Left lung (tissue), 10 donors: Measurements from ENCODE around the gene FLVCR1. TPM values are rescaled to one million over a fixed set of nuclear protein-coding genes. Genes with fewer than 3 reads are reported as not detected.
A peak's percentile ranks its signal among the peaks of the same experiment; 100 is the strongest.
"Not testable (repeated sequence)": the region's sequence is repeated elsewhere in the genome, so short reads cannot be mapped to it uniquely, and the experiment has no call there.

Source experiments
- ATAC-seq: fragments of 200-7000 bp; cut with Tn5 transposase; one replicate; pipeline ENCODE4 v1.9.1; 2020; ENCODE audit warnings: moderate library complexity
- DNase-seq, 4 donors: peaks; one replicate each; pipeline ENCODE4 v3.0.0-alpha.2; 2013 to 2020
- H3K27ac ChIP-seq, 2 donors: fragments of 200-600 bp; sonication (generic) in 1 of 2; one replicate each; pipeline versions ENCODE4 v1.5.0 to v1.8.0; 2020 to 2021
- H3K27me3 ChIP-seq, 2 donors: fragments of 200-600 bp; sonication (generic) in 1 of 2; one replicate each; pipeline versions ENCODE4 v1.5.0 to v1.8.0; 2020 to 2021
- H3K36me3 ChIP-seq, 2 donors: fragments of 200-600 bp; sonication (generic) in 1 of 2; one replicate each; pipeline versions ENCODE4 v1.5.0 to v1.8.0; 2020 to 2021
- H3K4me1 ChIP-seq, 2 donors: fragments of 200-600 bp; one replicate each; pipeline ENCODE4 v1.8.0; 2021
- H3K4me3 ChIP-seq, 2 donors: fragments of 200-600 bp; sonication (generic) in 1 of 2; one replicate each; pipeline versions ENCODE4 v1.5.0 to v1.8.0; 2020 to 2021; ENCODE audit warnings: mild to moderate bottlenecking in 1 of 2
- H3K9me3 ChIP-seq, 2 donors: fragments of 200-600 bp; sonication (generic) in 1 of 2; one replicate each; pipeline versions ENCODE4 v1.5.0 to v1.8.0; 2020 to 2021
- intact Hi-C, 2 donors: fragments of 100-400 bp; cut with DNase I; formaldehyde crosslinking; loops; one replicate each; pipeline versions ENCODE4 v1.11.2 to v1.14.2; 2022
- polyA plus RNA-seq, 6 donors: library from polyadenylated mRNA; unstranded; fragments of 120-200 nt; gene quantifications; one replicate each; pipeline ENCODE4 v1.2.1, GENCODE V29; 2013; ENCODE audit not compliant: insufficient read length in 6 of 6
- total RNA-seq, 2 donors: library from RNA; stranded (reverse); fragmentation: NEBNext Ultra II Directional; extraction: Animal tissue kit (Norgen Biotek cat#: 25700); gene quantifications; one replicate each; pipeline ENCODE4 v1.2.1, GENCODE V29; 2021
- TF ChIP-seq, protein P1 (sequence below), 2 donors: fragments of 200-600 bp; sonication (generic) in 1 of 2; IDR thresholded peaks; one replicate each; pipeline versions ENCODE4 v1.5.0 to v1.8.0; 2021; ENCODE audit warnings: antibody characterized with exemption in 2 of 2
- donor health status: DM: no; HTN: yes; CAD: no.
- donor health status: DM: no; HTN: no; CAD: no.

The FLVCR1 gene
- total and polyA plus RNA-seq, 8 donors: 6.1 to 29.4 (median 22.7) TPM

DNA sequence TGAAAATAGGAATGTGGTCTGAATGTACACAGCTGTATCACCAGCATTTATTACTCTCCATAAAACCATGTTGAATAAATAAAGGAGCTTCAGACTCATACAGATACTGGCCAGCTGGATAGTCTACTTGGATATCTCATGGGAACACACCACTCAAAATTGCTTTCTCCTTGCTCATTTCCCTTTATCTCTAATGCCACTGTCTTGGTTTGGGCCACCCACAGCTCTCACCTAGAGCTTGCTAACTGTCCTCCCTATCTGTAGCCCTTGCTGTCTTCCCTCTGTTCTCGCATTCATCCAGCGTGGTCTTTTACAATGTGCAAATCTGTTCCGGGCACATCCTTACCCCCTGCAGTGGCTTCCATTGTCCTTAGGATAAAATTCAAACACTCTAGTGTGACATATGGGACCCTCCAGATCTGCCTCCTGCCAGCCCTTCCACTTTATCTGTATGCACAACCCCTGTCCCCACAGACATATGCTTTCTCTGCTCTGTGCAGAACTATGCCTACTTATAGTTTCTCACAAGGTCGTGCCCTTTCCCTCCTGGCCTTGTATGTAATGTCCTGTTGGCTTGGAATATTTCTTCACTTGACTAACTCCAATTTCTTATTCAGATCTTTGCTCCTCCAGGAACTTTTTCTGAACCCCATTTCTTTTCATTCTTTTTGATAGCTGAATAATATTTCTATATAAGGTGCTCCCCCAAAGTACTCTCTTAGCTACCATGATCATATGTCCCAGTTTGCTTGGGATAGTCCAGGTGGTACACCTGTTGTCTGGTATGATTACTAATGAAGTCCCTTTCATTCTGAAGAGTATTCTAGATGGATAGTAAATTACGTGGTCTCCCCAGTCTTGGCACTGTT, 2.9 kb downstream of the FLVCR1 start:
- Histone ChIP-seq H3K9me3 (no peaks in the 10 kb centered on the region), H3K27me3 (no peaks in the 10 kb centered on the region), H3K4me1 (peaks cover 11 to 49% of the 10 kb centered on the region in 2 donors), H3K4me3 (no peak overlapping the region), H3K27ac (peak overlapping the region in 1 of 2 donors; percentile 43), H3K36me3 (peaks cover 0 to 13% of the 10 kb centered on the region in 2 donors)
- intact Hi-C loops: no loop called here
- TF ChIP-seq, protein P1, sequence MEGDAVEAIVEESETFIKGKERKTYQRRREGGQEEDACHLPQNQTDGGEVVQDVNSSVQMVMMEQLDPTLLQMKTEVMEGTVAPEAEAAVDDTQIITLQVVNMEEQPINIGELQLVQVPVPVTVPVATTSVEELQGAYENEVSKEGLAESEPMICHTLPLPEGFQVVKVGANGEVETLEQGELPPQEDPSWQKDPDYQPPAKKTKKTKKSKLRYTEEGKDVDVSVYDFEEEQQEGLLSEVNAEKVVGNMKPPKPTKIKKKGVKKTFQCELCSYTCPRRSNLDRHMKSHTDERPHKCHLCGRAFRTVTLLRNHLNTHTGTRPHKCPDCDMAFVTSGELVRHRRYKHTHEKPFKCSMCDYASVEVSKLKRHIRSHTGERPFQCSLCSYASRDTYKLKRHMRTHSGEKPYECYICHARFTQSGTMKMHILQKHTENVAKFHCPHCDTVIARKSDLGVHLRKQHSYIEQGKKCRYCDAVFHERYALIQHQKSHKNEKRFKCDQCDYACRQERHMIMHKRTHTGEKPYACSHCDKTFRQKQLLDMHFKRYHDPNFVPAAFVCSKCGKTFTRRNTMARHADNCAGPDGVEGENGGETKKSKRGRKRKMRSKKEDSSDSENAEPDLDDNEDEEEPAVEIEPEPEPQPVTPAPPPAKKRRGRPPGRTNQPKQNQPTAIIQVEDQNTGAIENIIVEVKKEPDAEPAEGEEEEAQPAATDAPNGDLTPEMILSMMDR (IDR thresholded peaks at IDR 0.05): no peak
- ATAC-seq: no peak
- DNase-seq: no peak

DNA sequence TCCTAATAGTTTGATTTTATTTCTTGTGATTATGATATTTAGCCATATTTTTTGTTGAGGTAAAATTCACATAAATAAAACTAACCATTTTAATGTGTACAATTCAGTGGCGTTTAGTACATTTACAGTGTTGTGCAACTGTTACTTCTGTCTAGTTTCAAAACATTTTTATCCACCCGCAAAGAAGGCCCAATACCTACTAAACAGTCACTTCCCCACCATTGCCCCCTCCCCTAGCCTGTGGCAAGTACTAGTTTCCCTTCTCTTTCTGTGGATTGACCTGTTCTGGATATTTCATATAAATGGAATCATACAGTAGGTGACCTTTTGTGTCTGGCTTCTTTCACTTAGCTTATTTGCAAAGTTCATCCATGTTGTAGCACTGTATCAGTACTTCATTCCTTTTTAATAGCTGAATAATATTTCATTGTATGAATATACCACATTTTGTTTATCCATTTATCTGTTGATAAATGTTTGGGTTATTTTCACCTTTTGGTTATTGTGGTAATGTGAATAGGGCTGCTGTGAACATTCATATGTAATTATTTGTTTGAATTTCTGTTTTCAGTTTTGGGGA, 4.1 kb downstream of the FLVCR1 start:
- H3K4me1 ChIP-seq: peaks cover 11 to 44% of the 10 kb centered on the region in 2 donors

DNA sequence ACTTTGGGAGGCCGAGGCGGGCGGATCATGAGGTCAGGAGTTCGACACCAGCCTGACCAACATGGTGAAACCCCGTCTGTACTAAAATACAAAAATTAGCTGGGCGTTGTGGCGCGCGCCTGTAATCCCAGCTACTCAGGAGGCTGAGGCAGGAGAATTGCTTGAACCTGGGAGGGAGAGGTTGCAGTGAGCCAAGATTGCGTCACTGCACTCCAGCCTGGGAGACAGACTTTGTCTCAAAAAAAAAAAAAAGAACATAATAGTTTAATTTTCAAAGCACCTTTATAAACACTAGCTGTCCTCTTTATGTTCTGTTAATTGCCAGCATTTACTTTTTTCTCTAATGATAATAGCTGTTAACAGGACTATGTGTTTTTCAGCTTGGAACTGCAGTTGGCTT, 5.3 kb downstream of the FLVCR1 start:
- DNase-seq, H3K4me3 ChIP-seq, H3K9me3 ChIP-seq, H3K27ac ChIP-seq, intact Hi-C loops, ATAC-seq, H3K27me3 ChIP-seq: not testable (repeated sequence)
- H3K4me1 ChIP-seq: peaks cover 11 to 40% of the 10 kb centered on the region in 2 donors
- peaks cover 0 to 24% of the 10 kb centered on the region in 2 donors for H3K36me3 ChIP-seq

More for the DNA sequence above, 4.1 kb downstream of the FLVCR1 start:
- Histone ChIP-seq H3K27ac (peak overlapping the region in 1 of 2 donors; percentile 43), H3K4me3 (no peak overlapping the region), H3K9me3 (no peaks in the 10 kb centered on the region), H3K27me3 (no peaks in the 10 kb centered on the region), H3K36me3 (peaks cover 0 to 18% of the 10 kb centered on the region in 2 donors)
- TF ChIP-seq, protein P1 (IDR thresholded peaks at IDR 0.05): no peak
- intact Hi-C loops: no loop called here
- no peak for ATAC-seq
- DNase-seq: no peak

DNA sequence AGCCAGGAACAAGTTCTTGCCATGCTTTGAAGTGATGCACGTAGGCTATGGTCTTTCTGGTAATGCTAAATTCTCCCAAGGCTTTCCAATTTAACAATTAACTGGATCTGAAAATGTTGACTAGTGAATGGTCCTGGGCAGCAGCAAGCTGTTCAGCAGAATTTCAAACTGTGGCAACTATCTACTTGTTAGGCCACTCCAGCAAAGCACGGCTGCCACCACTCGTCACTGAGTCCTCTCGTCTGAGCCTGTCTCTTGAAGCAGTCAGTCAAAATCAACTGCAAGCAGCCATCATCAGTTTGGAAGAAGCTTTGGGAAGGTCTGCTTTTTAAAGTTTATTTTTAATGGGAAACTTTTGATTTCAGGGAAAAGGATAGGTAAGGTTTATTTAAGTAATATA, 6.1 kb downstream of the FLVCR1 start:
- no peaks in the 10 kb centered on the region for H3K9me3 ChIP-seq
- TF ChIP-seq, protein P1 (IDR thresholded peaks at IDR 0.05): no peak
- H3K4me3 ChIP-seq: no peak overlapping the region
- intact Hi-C loops: no loop called here
- no peaks in the 10 kb centered on the region for H3K27me3 ChIP-seq
- ATAC-seq (peak; percentile 53), DNase-seq (no peak)
- H3K4me1 ChIP-seq: peaks cover 11 to 33% of the 10 kb centered on the region in 2 donors
- H3K27ac ChIP-seq: no peak overlapping the region
- H3K36me3 ChIP-seq: peaks cover 0 to 32% of the 10 kb centered on the region in 2 donors

DNA sequence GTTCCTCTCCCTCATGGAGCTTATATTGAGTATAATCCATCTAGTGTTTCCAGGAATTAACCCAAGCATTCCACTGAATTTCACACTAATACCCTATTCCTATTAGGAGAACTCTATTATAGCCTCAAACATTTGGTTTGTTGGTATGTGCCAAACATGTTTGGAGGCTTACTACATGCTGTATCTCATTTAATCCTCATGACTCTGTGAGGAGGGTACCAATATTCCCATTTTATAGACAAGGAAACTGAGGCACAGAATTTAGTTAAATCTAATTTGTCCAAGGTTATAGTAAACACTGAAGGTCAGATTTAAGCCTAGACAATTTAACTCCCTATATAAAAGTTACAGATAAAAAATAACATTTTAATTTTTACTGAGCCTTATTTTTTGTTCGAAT, 9.1 kb downstream of the FLVCR1 start:
- Histone ChIP-seq H3K9me3 (no peaks in the 10 kb centered on the region), H3K27me3 (no peaks in the 10 kb centered on the region), H3K36me3 (peaks cover 0 to 41% of the 10 kb centered on the region in 2 donors), H3K27ac (no peak overlapping the region), H3K4me3 (no peak overlapping the region), H3K4me1 (peaks cover 0 to 4% of the 10 kb centered on the region in 2 donors)
- DNase-seq (no peak), ATAC-seq (no peak)
- intact Hi-C loops: no loop called here
- TF ChIP-seq, protein P1 (IDR thresholded peaks at IDR 0.05): no peak
